Measurements from ENCODE around the gene GPRASP1.

DNA sequence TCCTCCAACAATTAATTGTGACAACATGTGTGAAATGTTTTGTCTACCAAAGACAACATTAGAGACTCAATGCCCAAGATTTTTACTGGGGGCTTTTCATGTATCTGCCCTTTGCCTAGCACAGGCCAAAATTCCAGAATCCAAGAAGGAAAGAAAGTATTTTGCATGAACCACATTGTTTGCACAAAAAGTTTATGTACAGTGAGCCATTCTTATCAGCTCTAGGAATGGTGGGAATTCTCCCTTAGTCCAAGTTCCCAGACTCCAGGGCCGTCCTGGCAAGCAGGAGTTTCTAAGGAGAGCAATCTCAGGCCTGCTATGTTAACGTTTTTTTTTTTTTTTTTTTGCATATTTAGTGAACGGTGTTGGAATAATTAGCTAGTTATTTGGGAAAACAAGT lies 21.6 kb downstream of the GPRASP1 start:
- TF ChIP-seq, protein P1, sequence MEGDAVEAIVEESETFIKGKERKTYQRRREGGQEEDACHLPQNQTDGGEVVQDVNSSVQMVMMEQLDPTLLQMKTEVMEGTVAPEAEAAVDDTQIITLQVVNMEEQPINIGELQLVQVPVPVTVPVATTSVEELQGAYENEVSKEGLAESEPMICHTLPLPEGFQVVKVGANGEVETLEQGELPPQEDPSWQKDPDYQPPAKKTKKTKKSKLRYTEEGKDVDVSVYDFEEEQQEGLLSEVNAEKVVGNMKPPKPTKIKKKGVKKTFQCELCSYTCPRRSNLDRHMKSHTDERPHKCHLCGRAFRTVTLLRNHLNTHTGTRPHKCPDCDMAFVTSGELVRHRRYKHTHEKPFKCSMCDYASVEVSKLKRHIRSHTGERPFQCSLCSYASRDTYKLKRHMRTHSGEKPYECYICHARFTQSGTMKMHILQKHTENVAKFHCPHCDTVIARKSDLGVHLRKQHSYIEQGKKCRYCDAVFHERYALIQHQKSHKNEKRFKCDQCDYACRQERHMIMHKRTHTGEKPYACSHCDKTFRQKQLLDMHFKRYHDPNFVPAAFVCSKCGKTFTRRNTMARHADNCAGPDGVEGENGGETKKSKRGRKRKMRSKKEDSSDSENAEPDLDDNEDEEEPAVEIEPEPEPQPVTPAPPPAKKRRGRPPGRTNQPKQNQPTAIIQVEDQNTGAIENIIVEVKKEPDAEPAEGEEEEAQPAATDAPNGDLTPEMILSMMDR (IDR thresholded peaks at IDR 0.05) = no peak
- TF ChIP-seq POLR2A (IDR thresholded peaks at IDR 0.05) = no peak

Measured in adrenal gland (tissue), 5 donors.